ENCODE measurements around the gene ABAT. TPM values are rescaled to one million over a fixed set of nuclear protein-coding genes. Genes with fewer than 3 reads are reported as not detected.

The ABAT gene
- total and polyA plus RNA-seq, 2 of the 8 experiments (the other 6 are each of a cell fraction or from before 2014, with no cell fraction given), result 6.4 to 8.4 TPM

GRCh38 chr16:8776129-8776584 lies 101.7 kb downstream of the ABAT start:
- Histone ChIP-seq H3K23ac (ENCODE audit: insufficient read length) (no peak overlapping the region), H2BK15ac (ENCODE audit: low read length) (no peak overlapping the region), H3K56ac (replicated peaks; ENCODE audit: insufficient read length, low read depth, low read length) (no peak overlapping the region), H3K14ac (ENCODE audit: insufficient read length) (no peak overlapping the region), H2BK5ac (ENCODE audit: low read depth, low read length) (no peak overlapping the region), H3K9me3 (ENCODE audit: insufficient read depth in 2 of 2, low read depth in 1 of 2, low read length in 1 of 2) (no peaks in the 10 kb centered on the region), H3K9ac (replicated peaks in 1 of 4; ENCODE audit: extremely low read depth in 1 of 4, low read depth in 3 of 4, low read length in 3 of 4) (no peak overlapping the region), H3K27ac (ENCODE audit: low read depth, low read length) (no peak overlapping the region), H3K79me2 (ENCODE audit: control insufficient read depth in 1 of 2, insufficient read depth in 2 of 2, low read length in 2 of 2) (no peaks in the 10 kb centered on the region), H2BK120ac (replicated peaks; ENCODE audit: low read depth, low read length) (no peak overlapping the region), H3K23me2 (ENCODE audit: low read depth, low read length) (no peaks in the 10 kb centered on the region), H3K79me1 (ENCODE audit: low read depth, low read length) (no peaks in the 10 kb centered on the region), H3K4me3 (ENCODE audit: extremely low read depth in 1 of 4, insufficient read depth in 2 of 4, low read depth in 3 of 4, low read length in 4 of 4) (no peak overlapping the region), H3K4ac (replicated peaks; ENCODE audit: insufficient read length, low read depth, low read length) (no peak overlapping the region), H4K8ac (ENCODE audit: extremely low read depth, insufficient read depth, low read length) (no peak overlapping the region), H2BK20ac (ENCODE audit: low read length) (no peak overlapping the region), H3K36me3 (ENCODE audit: control insufficient read depth in 2 of 4, insufficient read depth in 4 of 4, low read length in 3 of 4) (peaks cover 0 to 9% (median 0%) of the 10 kb centered on the region in 4 experiments; a peak in 1 of 8 replicates), H2BK12ac (ENCODE audit: low read depth, low read length) (no peak overlapping the region), H3K18ac (ENCODE audit: extremely low read depth, low read length) (no peak overlapping the region; the same call in 1 of the 2 replicates), H4K20me1 (replicated peaks in 1 of 2; ENCODE audit: control insufficient read depth in 1 of 2, insufficient read depth in 2 of 2, low read length in 2 of 2) (no peaks in the 10 kb centered on the region), H4K5ac (ENCODE audit: insufficient read length, low read depth, low read length) (no peak overlapping the region), H2AFZ (ENCODE audit: low read length) (no peak overlapping the region), H3K4me2 (ENCODE audit: insufficient read depth in 1 of 2, low read depth in 2 of 2, low read length in 2 of 2) (0 out of 4 replicates have a peak overlapping the region, but pooled peaks of 1 of the 2 experiments have one; percentile 2), H2AK5ac (ENCODE audit: low read depth, low read length) (no peak overlapping the region), H4K91ac (replicated peaks; ENCODE audit: insufficient read length, low read length) (no peak overlapping the region), H3K27me3 (replicated peaks in 1 of 4; ENCODE audit: control insufficient read depth in 3 of 4, extremely low read depth in 1 of 4, insufficient read depth in 3 of 4, low read length in 3 of 4) (no peaks in the 10 kb centered on the region; a peak in 1 of 7 replicates), H3K4me1 (replicated peaks in 1 of 4; ENCODE audit: control insufficient read depth in 3 of 4, insufficient read depth in 4 of 4, low read length in 3 of 4) (peaks cover 0 to 1% (median 0%) of the 10 kb centered on the region in 4 experiments; a peak in 1 of 7 replicates)
- 83% methylated on average over 12 of the region's 12 CpGs; no CpG with 5 or more reads in 1 of the 2 experiments for WGBS, 2 experiments (ENCODE audit: extremely low coverage in 1 of 2, insufficient coverage in 1 of 2, insufficient read length in 1 of 2, insufficient replicate concordance in 2 of 2, low coverage in 1 of 2, low lambda C conversion rate in 2 of 2, missing lambda C conversion rate in 1 of 2)
- FAIRE-seq (no peak), DNase-seq (ENCODE audit: low read depth in 1 of 2, low spot score in 2 of 2) (no peak)
- ChIA-PET CTCF (ENCODE audit: partially characterized antibody) (interaction anchor here (2.6 to 26.4 kb wide), 2 partner anchors 15 to 112 kb away, joined by 11 to 404 read pairs; partner anchors contain the start of gene ABAT), POLR2A (ENCODE audit: partially characterized antibody) (interaction anchor here (0.6 kb wide), 1 partner anchor 239 kb away, joined by 3 read pairs; no protein-coding TSS in a partner anchor)
- TF ChIP-seq JUN (IDR thresholded peaks at IDR 0.05; ENCODE audit: low read depth, low read length) (no peak), TAF1 (IDR thresholded peaks at IDR 0.05; ENCODE audit: low read depth, low read length) (no peak), SRF (IDR thresholded peaks at IDR 0.05; ENCODE audit: low read depth, low read length) (no peak), SIRT6 (IDR thresholded peaks at IDR 0.05; ENCODE audit: low read length) (no peak), HDAC2 (IDR thresholded peaks at IDR 0.05; ENCODE audit: borderline replicate concordance in 1 of 2, low read depth in 2 of 2, low read length in 2 of 2) (no peak), PHF8 (conservative IDR thresholded peaks at IDR 0.05; ENCODE audit: low read depth, low read length) (no peak), YY1 (IDR thresholded peaks at IDR 0.05; ENCODE audit: low read depth, low read length) (no peak), BCL11A (IDR thresholded peaks at IDR 0.05; ENCODE audit: low read depth in 2 of 2, low read length in 2 of 2) (no peak), NRF1 (IDR thresholded peaks at IDR 0.05; ENCODE audit: low read depth, low read length) (no peak), TEAD4 (IDR thresholded peaks at IDR 0.05; ENCODE audit: low read depth, low read length) (no peak), E2F6 (IDR thresholded peaks at IDR 0.05) (no peak), MAFK (IDR thresholded peaks at IDR 0.05; ENCODE audit: low read depth, low read length) (no peak), ZNF274 (IDR thresholded peaks at IDR 0.05; ENCODE audit: borderline replicate concordance, extremely low read depth, low read length) (no peak), SP2 (IDR thresholded peaks at IDR 0.05; ENCODE audit: low read length) (no peak)
